Transverse colon (tissue), 3 donors: Measurements from ENCODE around the gene TAPBPL.

Experiments
- POLR2A ChIP-seq: fragments of 450-650 bp; IDR thresholded peaks from one replicate; pipeline ENCODE4 v1.6.1; 2016; ENCODE audit warnings: antibody characterized with exemption, mild to moderate bottlenecking, moderate library complexity
- TF ChIP-seq, protein P1 (sequence below), 5 experiments: fragments of 200-600 bp in 3 of 5; fragments of 450-650 bp in 2 of 5; sonication (generic) in 3 of 5; IDR thresholded peaks; 1 replicate in 2 of 5; 2 replicates in 3 of 5; pipeline ENCODE4 v1.5.1; 2016 to 2017; ENCODE audit warnings: antibody characterized with exemption in 5 of 5, inconsistent platforms in 3 of 5, mild to moderate bottlenecking in 2 of 5, moderate library complexity in 1 of 5

DNA sequence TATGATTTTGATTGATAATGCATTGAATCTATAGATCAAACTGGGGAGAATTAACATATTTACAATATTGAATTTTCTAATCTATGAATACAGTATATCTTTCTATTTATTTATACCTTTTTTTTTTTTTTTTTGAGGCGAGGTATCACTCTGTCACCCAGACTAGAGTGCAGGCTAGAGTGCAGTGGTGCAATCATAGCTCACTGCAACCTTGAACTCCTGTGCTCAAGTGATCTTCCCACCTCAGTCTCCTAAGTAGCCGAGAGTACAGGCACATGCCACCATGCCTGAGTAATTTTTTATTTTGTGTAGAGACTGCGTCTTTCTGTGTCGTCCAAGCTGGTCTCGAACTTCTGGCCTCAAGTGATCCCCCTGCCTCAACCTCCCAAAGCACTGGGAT, 47.5 kb upstream of the TAPBPL start:
- TF ChIP-seq, protein P1, sequence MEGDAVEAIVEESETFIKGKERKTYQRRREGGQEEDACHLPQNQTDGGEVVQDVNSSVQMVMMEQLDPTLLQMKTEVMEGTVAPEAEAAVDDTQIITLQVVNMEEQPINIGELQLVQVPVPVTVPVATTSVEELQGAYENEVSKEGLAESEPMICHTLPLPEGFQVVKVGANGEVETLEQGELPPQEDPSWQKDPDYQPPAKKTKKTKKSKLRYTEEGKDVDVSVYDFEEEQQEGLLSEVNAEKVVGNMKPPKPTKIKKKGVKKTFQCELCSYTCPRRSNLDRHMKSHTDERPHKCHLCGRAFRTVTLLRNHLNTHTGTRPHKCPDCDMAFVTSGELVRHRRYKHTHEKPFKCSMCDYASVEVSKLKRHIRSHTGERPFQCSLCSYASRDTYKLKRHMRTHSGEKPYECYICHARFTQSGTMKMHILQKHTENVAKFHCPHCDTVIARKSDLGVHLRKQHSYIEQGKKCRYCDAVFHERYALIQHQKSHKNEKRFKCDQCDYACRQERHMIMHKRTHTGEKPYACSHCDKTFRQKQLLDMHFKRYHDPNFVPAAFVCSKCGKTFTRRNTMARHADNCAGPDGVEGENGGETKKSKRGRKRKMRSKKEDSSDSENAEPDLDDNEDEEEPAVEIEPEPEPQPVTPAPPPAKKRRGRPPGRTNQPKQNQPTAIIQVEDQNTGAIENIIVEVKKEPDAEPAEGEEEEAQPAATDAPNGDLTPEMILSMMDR (IDR thresholded peaks at IDR 0.05) = no peak
- no peak for TF ChIP-seq POLR2A
